Stimulated activated CD4-positive, alpha-beta T cell treated with anti-CD3 and anti-CD28 coated beads, Interleukin-15, amount 100 ng/mL, for 48 hours (primary cell): ENCODE measurements around the gene NCOA3.
"Not testable (repeated sequence)": the region's sequence is repeated elsewhere in the genome, so short reads cannot be mapped to it uniquely, and the experiment has no call there.

Experiments
- DNase-seq, 2 donors: peaks; one replicate each; pipeline ENCODE4 v3.0.0-alpha.2; 2020; ENCODE audit warnings: low read depth in 2 of 2

NCOA3 gene

GRCh38 chr20:47501482-47502270 lies at the start of gene NCOA3:
Gene NCOA3 (plus strand): TSS chr20:47501887. CDS start chr20:47622248, 120,361 bp downstream.
- DNase-seq = peak; percentile 94 to 95

DNA sequence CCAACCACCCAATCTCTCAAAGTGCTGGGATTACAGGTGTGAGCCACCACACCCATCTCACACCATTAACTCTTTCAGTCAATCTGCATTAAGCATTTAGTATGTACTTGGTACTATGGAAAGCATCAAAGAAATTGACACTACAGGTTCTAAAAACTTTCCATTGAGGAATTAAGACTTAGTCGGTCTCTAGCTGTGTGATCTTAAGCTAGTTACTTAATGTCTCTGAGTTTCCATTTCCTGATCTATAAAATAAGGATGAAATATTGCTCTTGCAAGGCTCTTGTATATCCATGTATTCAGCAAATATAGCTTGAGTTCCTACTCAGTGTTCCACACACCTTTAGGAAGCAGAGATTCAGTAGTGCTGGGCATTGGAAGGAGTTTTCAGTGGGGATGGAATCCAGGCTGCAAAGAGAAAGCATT lies 48.9 kb upstream of the NCOA3 start:
- no peak for DNase-seq

DNA sequence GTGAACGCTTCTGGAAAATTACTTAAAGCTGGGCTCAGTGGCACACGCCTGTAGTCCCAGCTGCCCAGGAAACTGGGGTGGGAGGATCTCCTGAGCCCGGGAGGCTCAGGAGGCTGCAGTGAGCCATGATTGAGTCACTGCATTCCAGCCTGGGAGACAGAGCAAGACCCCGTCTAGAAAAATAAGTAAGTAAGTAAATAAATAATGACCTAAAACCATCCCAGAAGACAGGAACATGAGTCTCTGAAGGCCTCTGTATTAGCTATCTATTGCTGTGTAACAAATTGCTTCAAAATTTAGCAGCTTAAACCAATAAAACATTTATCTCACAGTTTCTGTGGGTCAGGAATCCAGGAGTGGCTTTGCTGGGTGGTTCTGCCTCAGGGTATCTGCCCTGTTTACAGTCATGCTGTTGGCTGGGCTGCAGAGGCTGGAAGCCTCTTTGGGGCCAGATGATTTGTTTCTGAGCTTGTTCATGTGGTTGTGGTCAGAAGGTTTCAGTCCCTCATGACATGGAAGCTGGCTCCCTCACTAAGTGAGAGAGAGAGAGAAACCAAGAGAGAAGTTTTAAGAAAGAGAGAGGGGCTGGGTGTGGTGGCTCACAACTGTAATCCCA lies 48.4 kb upstream of the NCOA3 start:
- peak; percentile 35 to 40 for DNase-seq

GRCh38 chr20:47454298-47455132 lies 47.2 kb upstream of the NCOA3 start:
- DNase-seq = no peak

DNA sequence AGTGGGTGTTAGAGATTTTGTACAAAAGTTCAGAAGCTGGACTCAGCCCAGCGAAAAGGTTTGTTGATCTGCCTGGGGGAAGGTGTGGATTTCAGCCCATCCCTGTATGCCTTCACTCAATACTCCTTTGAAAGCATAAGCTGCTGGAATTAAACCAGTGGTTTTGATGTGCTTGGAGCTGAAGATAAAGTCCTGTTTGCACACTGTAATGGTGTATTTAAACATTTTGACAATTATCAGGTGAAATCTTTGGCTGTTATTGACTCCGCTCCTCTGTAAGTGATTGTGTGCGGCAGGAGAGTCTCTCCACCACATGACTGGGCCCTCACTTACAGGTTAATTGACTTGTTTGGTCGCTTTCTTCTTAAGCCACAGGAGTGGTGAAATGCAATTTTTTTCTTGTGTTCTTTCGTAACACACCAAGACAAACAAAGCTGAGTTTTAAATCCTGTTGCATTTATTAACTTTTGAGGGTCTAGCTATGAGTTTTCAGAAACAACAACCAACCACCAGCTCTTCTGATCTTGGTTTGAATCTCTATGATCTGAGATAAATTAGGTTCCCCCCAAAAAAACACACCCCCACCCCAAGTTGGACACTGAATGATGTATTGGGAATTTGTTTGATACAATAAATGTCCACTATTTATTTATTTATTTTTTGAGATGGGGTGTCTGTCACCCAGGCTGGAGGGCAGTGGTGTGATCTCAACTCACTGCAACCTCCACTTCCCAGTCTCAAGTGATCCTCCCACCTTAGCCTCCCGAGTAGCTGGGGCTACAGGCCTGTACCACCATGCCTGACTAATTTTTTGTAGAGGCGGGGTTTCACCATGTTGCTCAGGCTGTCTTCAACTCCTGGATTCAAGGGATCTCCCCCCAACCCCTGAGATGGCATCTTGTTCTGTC lies 46.3 kb upstream of the NCOA3 start:
- no peak for DNase-seq

- no peak for DNase-seq
These were observed 45.6 kb upstream of the NCOA3 start for GRCh38 chr20:47456041-47456537.

- peak in 1 of 2 donors; percentile 20 for DNase-seq
These were observed 44.5 kb upstream of the NCOA3 start for GRCh38 chr20:47456952-47457724.

DNA sequence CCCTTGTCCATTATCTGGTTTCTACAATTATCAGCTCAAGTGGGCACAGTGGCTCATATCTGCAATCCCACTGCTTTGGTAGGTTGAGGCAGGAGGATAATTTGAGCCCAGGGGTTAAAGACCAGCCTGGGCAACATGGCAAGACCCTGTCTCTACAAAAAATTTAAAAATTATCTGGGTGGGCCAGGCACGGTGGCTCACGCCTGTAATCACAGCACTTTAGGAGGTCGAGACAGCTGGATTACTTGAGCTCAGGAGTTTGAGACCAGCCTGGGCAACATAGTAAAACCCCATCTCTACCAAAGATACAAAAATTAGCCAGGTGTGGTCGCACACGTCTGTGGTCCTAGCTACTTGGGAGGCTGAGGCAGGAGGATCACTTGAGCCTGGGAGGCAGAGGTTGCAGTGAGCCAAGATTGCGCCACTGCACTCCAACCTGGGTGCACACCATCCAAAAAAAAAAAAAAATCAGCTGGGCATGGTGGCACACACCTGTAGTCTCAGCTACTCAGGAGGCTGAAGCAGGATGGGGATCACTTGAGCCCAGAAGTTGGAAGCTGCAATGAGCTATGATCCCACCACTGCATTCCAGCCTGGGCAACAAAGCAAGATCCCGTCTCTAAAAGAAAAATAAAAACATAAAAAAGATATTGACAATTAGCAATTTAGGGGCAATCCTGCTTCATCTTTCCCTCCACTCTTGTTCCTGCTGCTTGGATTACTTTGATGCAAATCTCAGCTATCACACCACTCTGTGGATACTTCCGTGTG lies 43.2 kb upstream of the NCOA3 start:
- not testable (repeated sequence) for DNase-seq

DNA sequence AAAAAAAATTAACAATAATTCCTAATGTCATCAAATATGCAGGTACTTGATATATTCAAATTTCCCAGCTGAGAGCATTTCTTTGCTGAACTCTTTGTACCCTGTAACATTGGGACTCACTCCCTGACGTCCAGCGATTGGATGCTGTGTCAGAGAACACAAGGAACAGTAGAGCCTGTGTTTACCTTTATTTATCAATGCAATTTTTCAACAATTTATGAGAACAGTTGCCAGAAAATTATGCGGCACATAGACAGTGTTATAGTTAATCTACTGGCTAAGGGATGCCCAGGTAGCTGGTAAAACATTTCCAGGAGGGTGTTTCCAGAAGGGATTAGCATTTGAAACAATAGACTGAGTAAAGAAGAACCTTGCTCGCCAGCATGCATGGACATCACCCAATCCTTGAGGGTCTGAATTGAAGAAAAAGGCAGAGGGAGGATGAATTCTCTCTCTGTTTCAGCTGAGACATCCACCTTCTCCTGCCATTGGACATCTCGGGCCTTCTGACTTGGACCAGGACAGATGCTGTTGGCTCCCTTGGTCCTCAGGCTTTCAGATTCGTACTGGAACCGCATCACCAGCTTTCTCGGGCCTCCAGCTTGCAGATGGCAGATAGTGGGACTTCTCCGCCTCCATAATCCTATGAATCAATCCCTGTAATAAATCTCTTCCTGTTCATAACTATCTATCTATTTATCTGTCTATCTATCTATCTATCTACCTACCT lies 42.2 kb upstream of the NCOA3 start:
- DNase-seq = no peak

- not testable (repeated sequence) for DNase-seq
These were observed 41.0 kb upstream of the NCOA3 start for GRCh38 chr20:47460761-47461112.

- DNase-seq = no peak
These were observed 40.5 kb upstream of the NCOA3 start for GRCh38 chr20:47461120-47461685.

DNA sequence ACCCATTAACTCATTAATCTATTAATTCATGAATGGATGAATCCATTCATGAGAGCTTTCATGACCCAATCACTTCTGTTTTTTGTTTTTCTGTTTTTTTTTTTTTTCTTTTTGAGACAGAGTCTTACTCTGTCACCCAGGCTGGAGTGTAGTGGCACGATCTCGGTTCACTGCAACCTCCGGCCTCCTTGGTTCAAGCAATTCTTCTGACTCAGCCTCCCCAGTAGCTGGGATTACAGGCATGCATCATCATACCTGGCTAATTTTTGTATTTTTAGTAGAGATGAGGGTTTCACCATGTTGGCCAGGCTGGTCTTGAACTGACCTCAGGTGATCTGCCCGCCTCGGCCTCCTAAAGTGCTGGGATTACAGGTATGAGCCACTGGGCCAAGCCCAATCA lies 39.8 kb upstream of the NCOA3 start:
- DNase-seq = not testable (repeated sequence)

DNA sequence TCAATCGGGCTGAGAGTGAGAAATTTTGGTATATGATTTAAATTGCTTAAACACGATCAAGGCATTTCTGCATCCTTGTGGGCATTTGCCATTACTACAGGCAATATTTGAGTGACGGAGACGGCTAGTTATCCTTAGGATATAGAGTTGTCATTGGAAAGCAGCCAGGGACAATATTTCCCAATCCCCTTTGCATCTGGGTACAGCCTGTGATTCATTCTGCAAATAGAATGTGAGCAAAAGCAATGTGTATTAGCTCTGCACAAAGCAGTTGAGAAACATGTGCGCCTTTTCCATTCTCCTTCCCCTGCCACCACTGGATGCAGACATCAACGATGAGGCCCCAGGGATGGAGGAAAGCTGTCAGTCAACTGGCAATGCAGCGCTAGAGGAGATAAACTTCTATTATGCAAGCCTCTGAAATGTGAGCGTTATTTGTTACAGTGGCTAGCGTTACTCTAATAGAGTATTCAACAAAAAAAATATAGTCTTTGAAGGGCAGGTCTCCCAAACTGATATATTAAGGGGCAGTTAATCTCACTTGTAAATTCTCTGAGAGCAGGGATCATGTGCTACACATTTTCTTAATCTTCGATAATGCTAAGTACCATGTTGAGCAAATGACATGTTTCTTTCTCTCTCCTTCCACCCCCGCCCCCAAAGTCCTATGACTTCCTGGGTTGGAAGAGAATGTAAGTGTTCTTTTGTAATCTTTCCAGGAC lies 37.1 kb upstream of the NCOA3 start:
- no peak for DNase-seq

DNA sequence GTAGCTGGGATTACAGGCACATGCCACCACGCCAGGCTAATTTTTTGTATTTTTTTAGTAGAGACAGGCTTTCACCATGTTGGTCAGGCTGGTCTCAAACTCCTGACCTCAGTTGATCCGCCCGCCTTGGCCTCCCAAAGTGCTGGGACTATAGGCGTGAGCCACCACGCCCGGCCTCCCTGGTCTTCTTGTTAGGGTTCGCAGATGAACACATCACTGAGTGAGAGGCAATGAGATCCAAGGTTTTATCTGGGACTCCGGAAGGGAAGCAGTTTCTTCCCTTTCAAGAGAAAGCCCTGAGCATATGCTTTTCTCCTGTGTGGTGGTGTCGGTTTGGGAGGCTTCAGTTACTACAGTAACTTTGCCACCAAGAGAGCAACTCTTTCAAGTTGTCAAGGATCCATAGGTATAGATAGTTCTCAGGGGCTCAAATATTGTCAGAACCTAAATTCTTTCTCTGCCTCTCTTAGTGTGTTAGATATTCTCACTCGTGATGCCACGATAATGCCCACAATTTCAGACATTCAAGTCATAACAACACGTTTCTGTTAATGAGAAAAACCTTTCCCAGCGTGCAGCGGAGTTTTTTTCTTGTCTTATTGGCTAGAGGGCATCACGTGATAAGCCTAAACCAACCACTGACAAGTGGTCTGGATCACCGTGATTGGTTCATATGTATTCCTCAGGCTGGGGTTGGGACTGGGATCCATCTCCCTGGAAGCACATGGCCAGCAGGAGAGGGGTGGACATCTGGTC lies 36.2 kb upstream of the NCOA3 start:
- DNase-seq = no peak

GRCh38 chr20:47466213-47466612 lies 35.5 kb upstream of the NCOA3 start:
- no peak for DNase-seq

DNA sequence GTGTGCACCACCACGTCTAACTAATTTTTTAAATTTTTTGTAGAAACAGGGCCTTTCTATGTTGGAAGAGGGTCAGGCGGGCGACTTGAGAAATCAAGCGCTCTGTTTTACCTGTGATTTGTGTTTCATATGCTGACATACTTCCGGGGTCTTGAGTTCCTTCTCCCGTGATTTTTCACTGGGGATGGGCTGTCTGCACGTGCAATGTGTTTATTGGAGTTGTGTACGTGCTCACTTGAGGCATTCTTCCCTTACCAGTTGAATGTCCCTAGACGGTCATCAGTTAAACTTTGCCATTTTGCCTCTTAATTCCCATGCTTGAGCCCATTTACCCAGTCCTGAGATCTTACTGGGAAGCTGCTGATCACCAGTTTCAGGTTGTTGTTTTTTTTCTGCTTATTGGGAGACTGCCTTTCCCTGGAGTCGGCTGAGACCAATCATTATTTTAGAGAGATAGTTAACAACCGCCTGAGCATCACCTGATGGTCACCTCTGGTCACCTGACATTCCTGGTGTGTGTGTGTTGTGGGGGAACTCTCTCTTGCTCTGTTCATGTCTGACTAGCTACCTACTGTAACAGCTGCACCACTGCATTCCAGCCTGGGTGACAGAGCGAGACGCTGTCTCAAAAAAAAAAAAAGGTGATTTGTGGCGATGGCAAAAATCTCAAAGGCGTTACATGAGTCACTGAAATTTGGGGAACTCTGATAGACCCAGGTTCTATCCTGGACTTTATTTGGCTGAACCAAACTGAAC lies 34.8 kb upstream of the NCOA3 start:
- DNase-seq = no peak
